Left ventricle myocardium superior (tissue), 1 donor: Measurements from ENCODE around the gene ESM1. TPM values are rescaled to one million over a fixed set of nuclear protein-coding genes. Genes with fewer than 3 reads are reported as not detected.

Experiments
- total RNA-seq: library from RNA; stranded (reverse); fragmentation: NEBNext Ultra II Directional; extraction: Animal tissue kit (Norgen Biotek cat#: 25700); gene quantifications from one replicate; pipeline ENCODE4 v1.2.1, GENCODE V29; 2021
- donor health status: DM: no; HTN: yes; CAD: no; lungs with severe emphysema.

ESM1 gene
- total RNA-seq, 1 donor from 2014 or later, result not detected

Other genes starting within 250 kb of the ESM1 start
- gene GZMK, start 38.7 kb upstream of the ESM1 start, total RNA-seq, result 0.82 TPM
- gene GZMA, start 117.1 kb upstream of the ESM1 start, total RNA-seq, result 0.87 TPM
- gene GPX8, start 174.6 kb upstream of the ESM1 start, total RNA-seq, result 4.6 TPM
- not detected for gene CDC20B, start 187.6 kb upstream of the ESM1 start, total RNA-seq
- not detected for gene MCIDAS, start 241.7 kb upstream of the ESM1 start, total RNA-seq
- not detected for gene CCNO, start 248.0 kb upstream of the ESM1 start, total RNA-seq